ENCODE data around the gene NRDC.
"Not testable (repeated sequence)": the region's sequence is repeated elsewhere in the genome, so short reads cannot be mapped to it uniquely, and the experiment has no call there.

Gene NRDC

DNA sequence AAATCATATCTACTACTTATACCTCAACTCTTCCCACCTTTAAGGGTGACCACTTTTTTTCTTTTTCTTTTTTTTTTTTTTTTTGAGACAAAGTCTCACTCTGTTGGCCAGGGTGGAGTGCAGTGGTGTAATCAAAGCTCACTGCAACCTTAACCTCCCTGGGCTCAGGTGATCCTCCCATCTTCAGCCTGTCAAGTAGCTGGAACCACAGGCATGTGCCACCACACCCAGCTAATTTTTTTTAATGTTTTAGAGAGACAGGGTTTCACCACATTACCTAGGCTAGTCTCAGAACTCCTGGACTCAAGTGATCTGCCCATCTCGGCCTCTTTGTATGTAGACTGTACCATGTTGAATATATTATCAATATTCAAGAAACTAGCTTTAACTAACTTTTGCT lies 39.4 kb downstream of the NRDC start:
- Mint-ChIP-seq H3K36me3 (peaks cover 32% of the 10 kb centered on the region), H3K4me3 (no peak overlapping the region), H3K27me3 (no peaks in the 10 kb centered on the region), H3K9me3 (no peaks in the 10 kb centered on the region), H3K27ac (no peak overlapping the region), H3K4me1 (peaks cover 12% of the 10 kb centered on the region)
- ATAC-seq: no peak

DNA sequence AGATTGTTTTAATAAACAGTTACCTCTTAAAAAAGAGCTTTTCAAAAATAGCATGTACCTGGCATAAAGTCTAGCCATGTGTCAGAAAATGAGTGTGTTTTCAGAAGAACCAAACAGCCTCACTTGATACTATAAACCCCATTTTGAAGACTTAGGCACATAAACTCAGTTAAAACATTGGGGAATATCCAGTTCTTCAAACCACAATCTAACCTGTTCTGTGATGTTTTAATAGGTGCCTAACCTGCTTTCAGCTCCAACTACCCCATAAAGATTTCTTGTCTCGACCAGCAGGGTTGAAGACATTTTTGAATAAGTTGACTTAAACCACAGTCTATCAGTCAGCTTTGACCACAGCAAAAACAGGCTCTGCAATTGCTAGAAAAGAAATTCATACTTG lies 41.3 kb downstream of the NRDC start:
- H3K4me3 Mint-ChIP-seq: no peak overlapping the region
- no peaks in the 10 kb centered on the region for H3K9me3 Mint-ChIP-seq
- peaks cover 7% of the 10 kb centered on the region for H3K4me1 Mint-ChIP-seq
- H3K36me3 Mint-ChIP-seq: peaks cover 32% of the 10 kb centered on the region
- no peak overlapping the region for H3K27ac Mint-ChIP-seq
- no peaks in the 10 kb centered on the region for H3K27me3 Mint-ChIP-seq
- ATAC-seq: no peak

DNA sequence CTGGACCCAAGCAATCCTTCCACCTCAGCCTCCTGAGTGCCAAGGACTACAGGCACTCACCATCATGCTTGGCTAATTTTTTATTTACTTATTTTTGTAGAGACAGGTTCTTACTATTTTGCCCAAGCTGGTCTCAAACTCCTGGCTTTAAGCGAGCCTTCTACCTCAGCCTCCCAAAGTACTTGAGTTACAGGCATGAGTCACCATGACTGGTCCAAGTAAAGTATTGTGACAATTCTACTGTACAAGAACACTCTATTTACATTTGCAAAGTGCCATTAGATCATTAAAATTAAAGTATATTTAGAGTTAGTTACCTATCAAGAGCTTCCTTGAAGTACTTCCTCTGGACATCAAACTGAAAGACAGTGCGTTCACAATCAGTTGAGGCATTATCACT lies 44.8 kb downstream of the NRDC start:
- no peak for ATAC-seq
- H3K36me3 Mint-ChIP-seq: peaks cover 28% of the 10 kb centered on the region
- no peak overlapping the region for H3K4me3 Mint-ChIP-seq
- no peaks in the 10 kb centered on the region for H3K27me3 Mint-ChIP-seq
- no peaks in the 10 kb centered on the region for H3K4me1 Mint-ChIP-seq
- H3K27ac Mint-ChIP-seq: no peak overlapping the region
- no peaks in the 10 kb centered on the region for H3K9me3 Mint-ChIP-seq

- Mint-ChIP-seq H3K27me3 (no peaks in the 10 kb centered on the region), H3K4me1 (no peaks in the 10 kb centered on the region), H3K9me3 (no peaks in the 10 kb centered on the region), H3K27ac (no peak overlapping the region), H3K36me3 (peaks cover 19% of the 10 kb centered on the region), H3K4me3 (no peak overlapping the region)
- ATAC-seq: no peak
Measured at GRCh38 chr1:51829058-51829457, 49.5 kb downstream of the NRDC start.

DNA sequence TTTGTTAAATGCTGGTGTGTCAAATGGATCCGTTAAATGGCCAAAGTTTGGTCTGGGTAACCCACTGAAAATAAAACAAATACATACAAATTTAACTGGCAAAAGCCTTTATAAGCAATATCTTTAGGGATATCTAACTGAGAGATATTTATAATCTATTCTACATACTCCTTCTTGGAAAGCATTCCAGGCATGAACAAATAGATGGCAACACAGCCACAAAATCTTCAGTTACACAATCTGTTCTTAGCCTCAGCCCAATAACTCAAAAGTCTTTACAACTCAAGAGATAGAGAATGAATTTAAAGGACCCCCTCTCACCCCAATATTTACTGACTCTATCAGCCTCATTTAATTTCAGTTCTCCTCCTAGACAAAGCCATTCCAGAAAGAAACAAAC lies 58.7 kb downstream of the NRDC start:
- no peaks in the 10 kb centered on the region for H3K9me3 Mint-ChIP-seq
- no peak for ATAC-seq
- H3K36me3 Mint-ChIP-seq: peaks cover 26% of the 10 kb centered on the region
- H3K27me3 Mint-ChIP-seq: no peaks in the 10 kb centered on the region
- H3K27ac Mint-ChIP-seq: no peak overlapping the region
- H3K4me1 Mint-ChIP-seq: no peaks in the 10 kb centered on the region
- H3K4me3 Mint-ChIP-seq: no peak overlapping the region

GRCh38 chr1:51819021-51819420 lies 59.5 kb downstream of the NRDC start:
- H3K9me3 Mint-ChIP-seq, H3K27ac Mint-ChIP-seq, H3K4me3 Mint-ChIP-seq, H3K4me1 Mint-ChIP-seq, ATAC-seq, H3K27me3 Mint-ChIP-seq: not testable (repeated sequence)
- H3K36me3 Mint-ChIP-seq: peaks cover 30% of the 10 kb centered on the region

GRCh38 chr1:51818487-51818886 lies 60.0 kb downstream of the NRDC start:
- ATAC-seq: no peak
- Mint-ChIP-seq H3K4me1 (peaks cover 6% of the 10 kb centered on the region), H3K9me3 (no peaks in the 10 kb centered on the region), H3K27ac (no peak overlapping the region), H3K36me3 (peaks cover 35% of the 10 kb centered on the region), H3K4me3 (no peak overlapping the region), H3K27me3 (no peaks in the 10 kb centered on the region)

DNA sequence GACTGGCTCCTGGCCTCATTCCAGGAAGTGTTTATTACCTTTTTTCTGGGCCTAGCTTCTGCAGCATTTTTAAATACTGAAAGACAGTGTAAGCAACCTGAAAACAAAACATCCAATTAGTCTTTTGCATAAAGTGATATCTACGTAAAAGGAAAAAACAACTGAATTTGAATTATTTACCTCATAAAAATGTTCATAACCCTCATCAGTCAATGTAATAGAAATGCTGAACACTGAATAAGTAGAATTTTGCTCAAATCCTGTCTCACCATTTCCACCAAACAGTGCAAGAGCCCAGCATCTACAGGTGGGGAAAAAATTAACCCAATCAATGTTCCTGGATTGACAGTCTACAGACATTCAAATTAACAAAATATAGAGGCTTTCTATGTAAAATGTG lies 64.0 kb downstream of the NRDC start:
- no peak for ATAC-seq
- Mint-ChIP-seq H3K9me3 (no peaks in the 10 kb centered on the region), H3K36me3 (peaks cover 28% of the 10 kb centered on the region), H3K4me3 (no peak overlapping the region), H3K27ac (no peak overlapping the region), H3K4me1 (peaks cover 6% of the 10 kb centered on the region), H3K27me3 (no peaks in the 10 kb centered on the region)

DNA sequence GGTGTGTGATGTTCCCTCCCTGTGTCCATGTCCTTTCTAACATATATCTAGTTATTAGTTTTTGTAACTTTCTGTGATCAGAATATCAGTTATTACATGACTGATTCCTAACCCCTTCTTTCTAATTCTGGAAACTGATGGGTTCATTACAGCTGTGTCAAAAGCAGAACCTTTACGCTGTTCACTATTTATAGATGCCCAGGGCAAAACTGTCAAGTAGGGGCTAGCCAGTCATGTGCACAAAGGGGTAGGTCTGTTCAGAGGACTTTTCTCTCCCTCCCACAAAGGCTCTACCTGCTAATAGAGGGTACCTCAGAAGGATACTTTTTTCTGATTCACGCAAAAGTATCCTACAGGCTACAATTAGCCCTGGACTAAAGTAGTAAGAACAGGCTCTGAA lies 79.2 kb downstream of the NRDC start:
- H3K9me3 Mint-ChIP-seq: no peaks in the 10 kb centered on the region
- H3K4me1 Mint-ChIP-seq: peaks cover 7% of the 10 kb centered on the region
- H3K27me3 Mint-ChIP-seq: no peaks in the 10 kb centered on the region
- H3K27ac Mint-ChIP-seq: no peak overlapping the region
- no peak overlapping the region for H3K4me3 Mint-ChIP-seq
- no peak for ATAC-seq
- H3K36me3 Mint-ChIP-seq: peaks cover 51% of the 10 kb centered on the region

DNA sequence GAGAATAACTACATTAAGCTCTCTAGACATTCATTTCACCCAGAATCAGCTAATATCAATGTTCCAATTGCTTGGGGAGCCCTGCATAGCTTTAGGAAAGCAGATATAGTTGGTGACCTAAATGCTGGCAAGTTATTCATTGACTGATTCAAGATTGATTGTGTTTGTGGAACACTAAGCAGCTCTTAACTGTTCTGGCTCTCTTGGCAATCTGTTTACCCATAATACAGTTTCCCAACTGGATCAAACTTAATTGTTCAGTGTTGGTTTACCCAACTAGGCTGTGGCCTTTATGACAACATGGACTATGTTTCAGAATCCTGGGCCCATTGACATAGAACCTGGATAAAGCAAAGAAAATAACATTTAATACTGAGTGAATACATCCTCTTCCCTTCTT lies 83.7 kb downstream of the NRDC start:
- no peak for ATAC-seq
- H3K27ac Mint-ChIP-seq: peak overlapping the region; percentile 34
- no peaks in the 10 kb centered on the region for H3K9me3 Mint-ChIP-seq
- H3K4me1 Mint-ChIP-seq: no peaks in the 10 kb centered on the region
- H3K36me3 Mint-ChIP-seq: peaks cover 56% of the 10 kb centered on the region
- no peak overlapping the region for H3K4me3 Mint-ChIP-seq
- H3K27me3 Mint-ChIP-seq: no peaks in the 10 kb centered on the region

DNA sequence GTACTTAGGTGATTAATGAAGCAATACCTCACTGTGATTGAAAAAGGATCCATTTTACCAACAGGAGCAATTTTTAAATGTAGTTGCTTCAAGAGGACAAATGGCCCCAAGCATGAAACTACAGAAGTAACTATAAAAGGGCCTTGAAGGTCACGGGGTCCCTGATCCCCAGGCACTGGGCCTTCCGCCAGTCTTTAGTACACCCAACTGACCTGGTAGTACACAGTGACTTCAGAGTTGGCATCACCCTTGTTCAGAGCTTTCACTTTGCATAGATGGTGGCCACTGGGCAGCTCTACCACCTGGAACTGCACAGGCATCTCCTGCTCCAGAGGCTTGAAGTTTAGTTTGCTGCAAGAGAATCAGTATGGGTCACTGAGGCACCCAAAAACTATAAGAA lies 84.3 kb downstream of the NRDC start:
- Mint-ChIP-seq H3K4me3 (no peak overlapping the region), H3K9me3 (no peaks in the 10 kb centered on the region), H3K27me3 (no peaks in the 10 kb centered on the region), H3K4me1 (no peaks in the 10 kb centered on the region), H3K27ac (peak overlapping the region; percentile 33), H3K36me3 (peaks cover 62% of the 10 kb centered on the region)
- no peak for ATAC-seq

GRCh38 chr1:51792864-51793263 lies 85.7 kb downstream of the NRDC start:
- H3K4me1 Mint-ChIP-seq: no peaks in the 10 kb centered on the region
- no peak for ATAC-seq
- no peak overlapping the region for H3K4me3 Mint-ChIP-seq
- H3K9me3 Mint-ChIP-seq: no peaks in the 10 kb centered on the region
- no peaks in the 10 kb centered on the region for H3K27me3 Mint-ChIP-seq
- H3K27ac Mint-ChIP-seq: peak overlapping the region; percentile 33
- H3K36me3 Mint-ChIP-seq: peaks cover 70% of the 10 kb centered on the region

DNA sequence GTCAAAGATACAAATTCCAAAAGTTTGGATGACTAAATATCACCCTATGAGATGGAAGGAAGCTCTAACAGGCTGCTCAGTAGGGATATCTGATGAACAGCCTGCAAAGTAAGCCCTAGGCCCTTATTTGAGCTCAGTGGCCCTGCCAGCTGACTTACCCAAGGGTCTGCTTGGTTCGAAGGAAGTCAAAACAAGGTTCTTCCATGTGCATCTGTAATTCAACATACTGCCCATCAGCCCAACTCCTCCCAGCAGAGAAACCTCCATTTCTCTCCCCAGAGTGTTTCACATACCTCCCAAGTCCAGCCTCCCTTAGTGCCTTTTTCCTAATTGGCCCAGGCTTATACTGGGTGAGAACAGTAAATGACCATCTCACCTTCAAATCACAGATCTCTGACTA lies 86.6 kb downstream of the NRDC start:
- H3K27me3 Mint-ChIP-seq: no peaks in the 10 kb centered on the region
- H3K4me1 Mint-ChIP-seq: no peaks in the 10 kb centered on the region
- H3K27ac Mint-ChIP-seq: no peak overlapping the region
- no peak for ATAC-seq
- H3K36me3 Mint-ChIP-seq: peaks cover 70% of the 10 kb centered on the region
- H3K9me3 Mint-ChIP-seq: no peaks in the 10 kb centered on the region
- H3K4me3 Mint-ChIP-seq: no peak overlapping the region

DNA sequence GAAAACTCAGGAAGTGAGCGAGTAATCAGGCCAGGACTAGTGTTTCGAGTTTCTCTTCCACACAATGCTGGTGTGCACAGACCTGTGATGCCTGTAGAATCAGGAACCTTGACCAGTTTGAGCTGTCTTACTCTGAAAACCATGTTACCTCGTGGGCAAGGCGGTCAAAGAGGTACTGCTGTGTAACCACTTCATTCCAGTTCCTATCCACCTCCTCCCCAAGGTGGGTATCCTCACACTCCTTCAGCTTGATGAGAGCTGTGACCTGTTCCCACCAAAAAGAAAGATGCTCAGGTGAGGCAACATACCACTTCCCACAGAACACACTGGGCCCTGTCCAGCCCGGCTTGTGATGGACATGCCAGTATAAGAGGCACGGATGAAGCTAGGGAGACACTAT lies 88.1 kb downstream of the NRDC start:
- no peaks in the 10 kb centered on the region for H3K9me3 Mint-ChIP-seq
- H3K4me3 Mint-ChIP-seq: no peak overlapping the region
- no peaks in the 10 kb centered on the region for H3K27me3 Mint-ChIP-seq
- H3K27ac Mint-ChIP-seq: no peak overlapping the region
- H3K4me1 Mint-ChIP-seq: no peaks in the 10 kb centered on the region
- ATAC-seq: no peak
- peaks cover 77% of the 10 kb centered on the region for H3K36me3 Mint-ChIP-seq

GRCh38 chr1:51789342-51789741 lies 89.2 kb downstream of the NRDC start:
- Mint-ChIP-seq H3K27me3 (no peaks in the 10 kb centered on the region), H3K4me3 (no peak overlapping the region), H3K9me3 (no peaks in the 10 kb centered on the region), H3K4me1 (no peaks in the 10 kb centered on the region), H3K27ac (no peak overlapping the region), H3K36me3 (peaks cover 77% of the 10 kb centered on the region)
- ATAC-seq: no peak

GRCh38 chr1:51788938-51789337 lies 89.6 kb downstream of the NRDC start:
- no peak for ATAC-seq
- H3K4me1 Mint-ChIP-seq: no peaks in the 10 kb centered on the region
- no peak overlapping the region for H3K4me3 Mint-ChIP-seq
- no peaks in the 10 kb centered on the region for H3K27me3 Mint-ChIP-seq
- H3K9me3 Mint-ChIP-seq: no peaks in the 10 kb centered on the region
- H3K36me3 Mint-ChIP-seq: peaks cover 77% of the 10 kb centered on the region
- no peak overlapping the region for H3K27ac Mint-ChIP-seq

GRCh38 chr1:51784997-51785421 lies 93.5 kb downstream of the NRDC start:
- no peaks in the 10 kb centered on the region for H3K27me3 Mint-ChIP-seq
- no peak for ATAC-seq
- peak overlapping the region; percentile 17 for H3K27ac Mint-ChIP-seq
- no peak overlapping the region for H3K4me3 Mint-ChIP-seq
- H3K9me3 Mint-ChIP-seq: no peaks in the 10 kb centered on the region
- no peaks in the 10 kb centered on the region for H3K4me1 Mint-ChIP-seq
- peaks cover 77% of the 10 kb centered on the region for H3K36me3 Mint-ChIP-seq

Measured in stimulated activated memory B cell treated with anti-CD40 and anti-IgM and Interleukin-4, amounts not matched to agents 10 μg/mL and 1 μg/mL and 100 μg/mL, for 72 hours (primary cell).